SH-SY5Y (cell line): ENCODE results near the gene PGA5.

ENCODE experiments used
- GATA2 ChIP-seq: IDR thresholded peaks from 2 replicates; pipeline ENCODE4 v1.6.1; 2011; ENCODE audit warnings: mild to moderate bottlenecking, low read depth, low read length
- GATA3 ChIP-seq: IDR thresholded peaks from 2 replicates; pipeline ENCODE4 v1.6.1; 2011; ENCODE audit warnings: low read depth, mild to moderate bottlenecking, low read length, moderate library complexity

DNA sequence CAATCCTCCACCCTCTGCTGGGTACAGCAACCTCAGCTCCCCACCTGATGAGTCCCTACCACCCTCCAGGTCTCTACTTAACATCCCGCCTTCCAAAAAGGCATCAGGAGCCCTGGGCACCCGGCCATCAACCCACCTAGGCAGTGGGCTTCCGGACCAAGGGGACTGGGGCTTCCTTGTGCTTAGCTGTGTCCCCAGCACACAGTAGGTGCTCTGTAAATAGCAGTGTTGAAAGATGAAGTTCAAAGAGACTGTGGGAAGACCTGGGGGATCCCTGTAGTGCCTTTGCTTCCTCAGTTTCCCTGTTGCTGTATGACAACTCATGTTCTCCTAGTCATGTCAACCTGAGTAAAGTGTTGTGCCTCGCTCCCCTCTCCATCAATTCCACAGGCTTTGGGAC is 33.1 kb downstream of the PGA5 start:
- TF ChIP-seq GATA2 (no peak), GATA3 (no peak)
